Measurements from ENCODE around the gene HSPG2.
"Not testable (repeated sequence)": the region's sequence is repeated elsewhere in the genome, so short reads cannot be mapped to it uniquely, and the experiment has no call there.

Gene HSPG2

DNA sequence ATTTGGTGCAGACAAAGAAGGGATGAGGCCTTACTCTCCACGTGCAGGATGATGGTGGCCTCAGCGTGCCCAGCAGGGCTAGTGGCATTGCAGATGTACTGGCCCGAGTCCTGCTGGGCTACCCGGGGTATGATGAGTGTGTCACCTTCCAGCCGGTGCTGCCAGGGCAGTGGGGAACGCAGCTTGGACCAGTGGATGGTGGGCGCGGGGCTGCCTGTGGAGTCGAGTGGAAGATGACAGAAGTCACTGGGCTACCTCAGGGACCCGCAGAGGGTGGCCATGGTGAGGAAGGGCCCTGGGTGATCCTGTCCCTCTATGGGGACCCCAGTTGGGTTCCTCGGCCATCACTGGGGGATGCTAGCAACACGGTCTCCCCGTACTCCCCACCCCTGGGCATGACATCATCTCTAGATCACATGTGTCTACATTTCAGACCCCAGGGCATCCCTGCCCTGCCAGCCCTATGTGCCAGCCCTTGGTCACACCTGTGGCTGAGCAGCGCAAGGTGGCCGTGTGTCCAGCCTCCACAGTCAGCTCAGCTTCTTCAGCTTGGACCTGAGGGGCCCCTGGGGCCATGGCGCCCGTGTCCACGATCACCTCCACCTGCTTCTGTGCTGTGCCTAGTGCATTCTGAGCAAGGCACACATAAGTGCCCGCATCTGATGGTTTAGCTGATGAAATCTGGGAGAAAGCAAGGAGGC, 97.6 kb downstream of the HSPG2 start:
- DNase-seq = no peak

DNA sequence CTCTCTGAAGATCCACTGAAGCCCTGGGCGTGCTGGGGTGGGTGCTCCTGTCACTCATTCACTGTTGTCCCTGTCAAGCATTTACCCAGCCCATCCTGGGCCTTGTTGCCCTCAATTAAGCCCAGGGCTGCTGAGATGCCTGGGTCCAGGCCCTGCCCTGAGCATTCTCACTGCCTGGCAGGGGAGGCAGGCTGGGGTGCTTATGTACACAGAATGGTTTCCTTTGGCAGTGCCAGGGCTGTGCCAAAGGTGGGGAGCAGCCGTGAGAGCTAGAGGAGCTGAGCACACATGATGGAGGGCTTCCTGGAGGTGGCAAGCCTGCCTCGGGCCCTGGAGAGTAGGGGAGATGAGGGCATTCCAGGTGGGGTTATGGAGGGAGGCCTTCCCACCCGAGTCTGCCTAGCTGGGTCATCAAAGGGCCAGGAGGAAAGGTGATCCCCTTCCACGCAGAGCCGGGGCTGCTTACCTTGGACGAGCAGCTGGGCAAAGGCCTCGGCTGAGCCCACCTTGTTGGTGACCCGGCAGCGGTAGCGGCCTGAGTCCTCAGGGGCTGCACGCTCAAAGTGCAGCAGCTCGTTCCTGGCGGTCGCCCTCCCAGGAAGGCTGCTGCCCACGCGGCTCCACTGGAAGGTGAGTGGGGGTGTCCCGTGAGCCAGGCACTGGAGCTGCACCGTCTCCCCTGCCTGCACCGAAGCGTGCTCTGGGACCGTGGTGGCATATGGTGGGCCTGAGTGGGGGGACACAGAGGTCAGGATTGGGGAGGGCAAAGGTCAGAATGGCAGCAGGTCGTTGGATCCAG, 98.6 kb downstream of the HSPG2 start:
- no peak for DNase-seq

DNA sequence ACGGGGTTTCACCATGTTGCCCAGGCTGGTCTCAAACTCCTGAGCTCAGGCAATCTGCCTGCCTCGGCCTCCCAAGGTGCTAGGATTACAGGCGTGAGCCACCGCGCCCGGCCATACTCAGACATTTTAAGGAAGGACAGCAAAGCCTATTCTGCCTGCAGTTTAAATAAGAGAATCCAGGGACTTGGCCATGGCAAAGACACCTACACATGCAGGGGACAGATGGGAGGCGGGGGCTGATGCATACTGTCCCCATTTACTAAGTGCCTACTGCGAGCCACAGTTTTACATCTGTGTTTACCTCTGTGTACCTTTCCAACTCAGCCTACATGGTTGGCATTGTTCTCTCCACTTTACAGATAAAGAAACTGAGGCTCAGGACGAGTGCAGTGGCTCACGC, 99.6 kb downstream of the HSPG2 start:
- no peak for DNase-seq

DNA sequence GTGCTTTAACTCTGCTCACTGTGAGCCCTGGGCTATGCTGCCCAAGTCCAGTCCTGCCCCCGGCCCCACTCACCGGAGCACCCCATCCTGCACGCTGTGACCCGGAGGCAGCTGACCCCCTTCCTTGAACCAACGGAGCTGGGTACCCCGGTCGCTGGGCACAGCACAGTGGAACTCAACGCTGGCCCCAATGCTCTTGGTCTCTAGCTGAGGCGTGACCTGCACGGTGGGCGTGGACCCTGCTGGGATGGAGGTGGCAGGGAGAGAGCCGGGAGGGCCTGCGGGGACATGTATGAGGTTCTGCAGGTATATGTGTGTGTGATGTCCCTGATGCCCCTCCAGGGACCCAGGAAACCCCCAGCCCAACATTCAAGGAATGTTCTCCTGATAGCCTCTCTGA, 100.4 kb downstream of the HSPG2 start:
- DNase-seq = no peak

DNA sequence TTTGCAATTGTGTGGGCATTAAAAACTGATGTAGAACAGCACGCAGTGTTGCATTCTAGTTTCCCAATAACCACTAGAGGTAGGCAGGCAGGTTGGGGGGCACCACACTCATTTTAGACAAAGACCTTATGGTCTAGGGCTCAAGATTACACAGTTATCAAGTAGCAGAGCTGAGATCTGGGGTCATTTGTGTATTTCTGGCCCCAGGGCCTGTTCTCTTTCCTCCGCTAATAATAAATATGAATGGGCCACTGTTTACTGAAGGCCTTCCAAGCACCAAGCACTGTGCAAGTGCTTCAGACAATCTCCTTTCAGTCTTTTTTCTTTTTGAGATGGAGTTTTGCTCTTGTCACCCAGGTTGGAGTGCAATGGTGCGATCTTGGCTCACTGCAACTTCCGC, 101.1 kb downstream of the HSPG2 start:
- no peak for DNase-seq

DNA sequence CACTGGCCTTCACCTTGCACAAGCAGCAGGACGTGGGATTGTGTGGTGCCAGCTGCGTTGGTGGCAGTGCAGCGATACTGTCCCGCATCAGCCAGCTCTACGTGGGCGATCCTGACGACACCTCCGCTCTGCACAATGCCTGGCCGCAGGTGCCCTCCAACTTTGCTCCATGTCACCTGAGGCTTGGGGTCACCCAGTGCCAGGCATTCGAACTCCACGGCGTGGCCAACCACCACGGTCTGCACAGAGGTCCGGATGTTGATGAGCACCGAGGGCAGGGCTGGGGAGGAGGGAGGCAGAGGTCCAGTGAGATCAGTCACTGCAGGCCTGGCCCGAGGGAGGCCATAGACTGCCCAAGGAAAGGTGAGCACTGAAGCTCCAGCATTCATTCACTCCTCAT, 102.4 kb downstream of the HSPG2 start:
- no peak for DNase-seq

DNA sequence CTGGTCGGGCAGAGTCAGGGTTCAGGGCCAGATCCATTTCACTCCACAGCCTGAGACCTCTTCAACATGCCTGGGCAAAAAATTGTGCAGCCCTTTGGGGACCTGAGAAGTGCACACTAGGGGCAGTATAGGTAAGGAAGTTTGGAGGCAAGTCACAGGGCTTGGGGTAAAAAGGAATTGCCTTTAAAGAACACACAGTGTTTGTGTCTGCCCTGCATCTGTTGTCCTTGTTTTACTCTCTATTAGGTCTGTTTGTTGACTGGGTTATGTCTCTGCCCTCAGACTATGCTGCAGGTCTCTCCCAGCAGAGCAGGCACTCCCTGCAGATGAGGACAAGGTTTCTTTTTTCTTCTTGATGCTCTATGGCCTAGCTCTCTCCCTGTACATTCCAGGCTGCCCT, 103.0 kb downstream of the HSPG2 start:
- no peak for DNase-seq

DNA sequence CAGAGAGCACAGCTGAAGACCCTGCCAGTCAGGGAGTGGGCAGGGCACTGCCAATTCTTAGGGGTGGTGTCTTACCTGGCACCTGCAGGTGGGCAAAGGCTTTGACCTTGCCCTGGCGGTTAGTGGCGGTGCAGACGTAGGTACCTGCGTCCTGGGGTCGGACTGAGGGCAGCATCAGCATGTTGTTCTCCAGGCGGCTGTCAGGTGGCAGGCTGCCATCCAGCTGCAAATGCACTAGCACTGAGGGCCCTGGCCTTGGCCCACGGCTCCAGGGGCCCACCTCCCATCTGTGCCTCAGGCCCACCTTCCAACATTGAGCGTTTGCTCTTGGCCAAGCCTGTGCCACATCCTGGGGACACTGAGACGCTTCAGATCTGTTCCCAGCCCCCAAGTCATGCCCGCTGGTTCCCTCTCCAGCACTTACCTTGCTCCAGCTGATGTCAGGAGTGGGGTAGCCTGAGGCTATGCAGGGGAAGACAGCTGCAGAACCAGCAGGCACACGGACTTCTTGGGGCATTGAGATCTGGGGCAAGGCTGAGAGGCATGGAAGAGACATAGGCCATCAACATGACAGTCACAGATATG, 103.6 kb downstream of the HSPG2 start:
- DNase-seq = no peak

DNA sequence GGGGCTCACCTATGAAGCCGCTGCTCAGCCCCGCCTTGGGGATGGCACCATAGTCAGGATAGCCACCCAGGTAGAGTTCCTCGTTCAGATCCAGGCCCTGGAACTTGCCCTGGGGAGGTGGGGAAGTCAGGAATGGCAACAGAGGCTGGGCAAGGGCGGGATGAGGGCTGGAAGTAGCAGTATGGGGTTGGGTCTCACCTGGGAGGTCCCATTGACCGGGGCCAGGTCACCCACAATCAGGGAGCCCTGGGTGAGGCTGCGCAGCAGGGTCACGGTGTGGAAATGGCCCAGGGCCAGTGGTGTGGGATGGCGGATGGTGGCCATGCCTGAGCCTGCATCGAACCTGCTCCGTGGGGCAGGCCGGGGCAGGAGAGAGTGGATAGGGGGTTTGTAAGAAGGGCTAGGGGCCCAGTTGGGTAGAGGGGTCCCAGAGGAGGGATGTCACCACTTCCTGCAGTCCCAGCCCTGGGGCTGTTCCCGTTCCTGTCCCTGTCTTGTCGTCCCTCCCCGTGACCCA, 105.6 kb downstream of the HSPG2 start:
- no peak for DNase-seq

DNA sequence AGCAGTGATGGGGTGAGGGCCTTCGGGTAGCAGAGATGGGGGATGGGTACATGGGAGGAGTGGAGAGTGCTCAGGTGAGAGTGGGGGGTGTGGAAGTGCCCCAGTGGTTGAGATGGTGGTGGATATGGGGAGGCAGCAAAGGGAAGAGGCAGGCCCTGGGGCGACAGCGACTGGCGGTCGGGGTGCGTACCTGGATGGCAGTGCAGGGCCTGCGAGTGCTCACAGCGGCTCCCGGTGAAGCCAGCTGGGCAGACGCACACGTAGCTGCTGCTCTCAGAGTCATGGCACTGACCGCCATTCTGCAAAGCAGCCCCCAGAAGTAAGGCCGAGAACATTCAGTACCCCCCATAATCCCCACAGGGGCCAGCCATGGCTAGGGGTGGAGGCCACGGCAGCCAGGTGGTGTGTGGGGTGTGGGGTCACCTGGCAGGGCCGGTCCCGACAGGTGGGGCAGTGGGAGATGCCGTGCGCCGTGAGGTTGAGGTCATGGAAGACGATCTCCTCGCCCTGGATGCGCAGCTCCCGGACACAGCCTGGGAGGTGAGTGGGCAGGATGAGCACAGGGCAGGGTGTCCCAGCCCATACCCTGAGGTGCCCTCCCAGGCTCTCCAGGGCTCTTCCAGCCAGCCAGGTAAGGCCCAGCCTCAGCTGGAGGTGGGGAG, 106.2 kb downstream of the HSPG2 start:
- DNase-seq = no peak

DNA sequence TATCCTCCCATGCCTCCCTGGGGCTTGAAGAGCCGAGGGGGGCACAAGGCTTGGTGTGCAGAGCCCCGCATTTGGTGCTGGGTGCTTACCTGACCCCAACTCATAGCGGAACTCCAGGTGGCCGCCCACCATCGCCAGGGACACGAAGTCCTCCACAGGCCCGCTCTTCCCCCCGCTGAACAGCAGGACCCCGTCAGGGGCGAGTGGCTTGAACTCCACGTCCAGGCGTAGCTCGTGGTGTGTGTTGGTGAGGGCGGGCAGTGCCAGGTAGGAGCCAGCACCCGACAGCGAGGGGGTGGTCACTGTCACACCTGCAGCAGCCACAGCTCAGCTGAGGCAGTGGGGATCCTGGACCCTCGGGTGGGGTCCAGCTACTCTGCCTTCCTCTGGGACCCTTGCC, 107.8 kb downstream of the HSPG2 start:
- no peak for DNase-seq

DNA sequence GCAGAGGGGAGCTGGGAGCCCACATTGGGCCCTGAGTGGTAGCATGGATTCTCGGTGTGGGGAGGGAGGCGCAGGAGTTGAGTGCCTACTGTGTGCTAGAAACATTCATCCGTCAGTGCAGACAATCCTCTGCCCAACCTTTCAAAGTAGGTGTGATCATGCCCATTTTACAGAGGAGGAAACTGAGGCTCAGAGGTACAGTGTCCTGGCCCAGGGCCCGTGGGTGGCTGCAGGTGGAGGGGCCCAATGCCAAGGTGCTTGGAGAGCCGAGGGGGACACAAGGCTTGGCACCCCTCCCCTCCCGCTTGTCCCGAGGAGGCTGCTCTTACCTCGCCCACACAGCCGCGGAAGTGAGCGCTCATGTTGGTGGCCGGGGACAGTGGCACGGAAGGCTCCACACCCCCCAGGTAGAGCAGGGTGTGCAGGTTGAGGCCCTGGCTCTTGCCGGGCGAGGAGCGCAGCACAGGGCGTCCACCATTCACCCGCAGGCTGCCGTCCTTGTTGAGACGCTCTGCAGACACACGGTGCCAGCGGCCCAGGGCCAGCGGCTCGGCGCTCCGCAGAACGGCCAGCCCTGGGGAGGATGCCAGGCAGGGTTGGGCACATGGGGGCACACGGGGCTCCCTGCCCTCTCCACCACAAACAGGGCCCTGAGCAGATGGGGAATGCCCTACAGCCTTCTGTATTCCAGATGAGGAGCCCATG, 108.5 kb downstream of the HSPG2 start:
- DNase-seq = no peak

DNA sequence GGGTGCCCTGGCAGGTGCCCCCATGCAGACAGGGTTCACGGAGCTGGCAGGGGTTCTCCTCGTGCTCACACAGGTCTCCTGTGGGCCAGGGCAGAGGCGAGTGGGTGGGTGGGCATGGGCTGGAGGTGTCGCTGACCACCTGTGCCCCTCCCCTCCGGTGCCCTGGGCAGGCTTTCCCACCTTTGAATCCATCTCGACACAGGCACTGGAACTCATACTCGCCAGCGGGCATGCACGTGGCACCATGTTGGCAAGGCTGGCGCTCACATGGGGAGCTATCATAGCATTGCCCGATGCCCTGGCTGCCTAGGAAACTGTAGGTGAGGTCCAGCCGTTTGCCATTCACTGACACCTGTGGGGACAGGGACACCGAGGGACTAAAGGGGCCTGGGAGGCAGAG, 109.0 kb downstream of the HSPG2 start:
- no peak for DNase-seq

DNA sequence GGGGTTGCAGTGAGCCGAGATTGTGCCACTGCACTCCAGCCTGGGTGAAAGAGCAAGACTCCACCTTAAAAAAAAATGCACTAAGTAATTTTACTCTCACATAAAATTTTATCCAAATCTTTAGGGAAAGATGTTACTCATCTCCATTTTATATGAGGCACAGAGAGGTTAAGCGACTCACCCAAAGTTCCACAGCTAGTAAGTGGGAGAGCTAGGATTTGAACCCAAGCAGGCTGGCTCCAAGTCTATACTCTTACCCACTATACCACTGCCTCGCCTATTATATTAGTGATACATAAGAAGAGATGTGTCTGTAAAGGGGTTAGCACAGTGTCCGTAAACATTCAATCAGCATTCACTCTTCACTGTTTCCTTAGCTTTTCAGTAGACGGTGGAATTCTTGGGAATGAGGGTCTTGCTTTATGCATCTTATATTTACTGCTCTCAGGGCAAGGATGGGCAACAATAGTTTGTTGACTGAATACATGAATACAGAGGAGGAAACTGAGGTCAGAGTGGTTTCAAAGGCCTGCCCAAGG, 109.9 kb downstream of the HSPG2 start:
- DNase-seq = no peak

DNA sequence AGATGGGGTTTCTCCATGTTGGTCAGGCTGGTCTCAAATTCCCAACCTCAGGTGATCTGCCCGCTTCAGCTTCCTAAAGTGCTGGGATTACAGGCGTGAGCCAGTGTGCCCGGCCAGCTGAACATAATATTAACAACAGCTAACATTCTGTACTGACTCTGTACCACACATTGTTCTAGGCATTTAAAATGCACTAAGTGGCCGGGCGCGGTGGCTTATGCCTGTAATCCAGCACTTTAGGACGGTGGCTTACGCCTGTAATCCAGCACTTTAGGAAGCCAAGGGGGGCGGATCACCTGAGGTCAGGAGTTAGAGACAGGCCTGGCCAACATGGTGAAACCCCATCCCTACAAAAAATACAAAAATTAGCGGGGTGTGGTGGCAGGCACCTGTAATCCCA, 110.4 kb downstream of the HSPG2 start:
- not testable (repeated sequence) for DNase-seq

DNA sequence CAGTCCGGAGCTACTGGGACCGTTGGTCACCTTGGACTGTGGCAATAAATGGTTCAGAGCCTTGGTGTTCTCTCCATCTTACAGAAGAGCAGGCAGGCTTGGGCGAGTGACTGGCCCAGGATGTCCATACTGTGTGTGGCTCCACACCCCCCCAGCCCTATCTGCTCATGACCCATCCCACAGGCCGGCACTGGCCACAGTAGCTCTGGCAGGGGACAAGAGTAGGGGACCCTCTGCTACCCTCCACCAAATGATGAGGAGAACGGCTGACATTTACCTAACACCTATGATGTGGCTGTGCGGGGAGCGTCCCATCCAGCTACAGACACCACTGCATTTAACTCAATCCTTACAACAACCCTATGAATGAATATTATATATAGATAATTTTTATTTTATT, 111.7 kb downstream of the HSPG2 start:
- DNase-seq = no peak

DNA sequence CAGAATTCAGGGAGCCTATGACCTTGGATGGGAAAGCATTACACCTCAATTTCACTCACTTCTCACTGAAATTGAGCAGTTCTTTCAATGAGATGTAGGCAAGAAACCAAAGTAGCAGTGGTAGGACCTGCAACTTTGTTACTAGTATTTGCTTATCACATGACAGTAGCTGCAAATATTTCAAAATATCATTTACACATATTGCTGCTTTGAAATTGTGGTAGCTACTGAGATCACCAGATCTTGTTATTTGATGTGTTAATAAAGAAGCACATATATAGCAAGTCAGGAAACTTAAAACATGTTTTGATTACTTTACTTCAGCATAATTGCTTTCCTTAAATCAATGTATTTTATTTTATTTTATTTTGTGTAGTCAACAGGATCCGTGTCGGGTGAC, 112.2 kb downstream of the HSPG2 start:
- DNase-seq = no peak

DNA sequence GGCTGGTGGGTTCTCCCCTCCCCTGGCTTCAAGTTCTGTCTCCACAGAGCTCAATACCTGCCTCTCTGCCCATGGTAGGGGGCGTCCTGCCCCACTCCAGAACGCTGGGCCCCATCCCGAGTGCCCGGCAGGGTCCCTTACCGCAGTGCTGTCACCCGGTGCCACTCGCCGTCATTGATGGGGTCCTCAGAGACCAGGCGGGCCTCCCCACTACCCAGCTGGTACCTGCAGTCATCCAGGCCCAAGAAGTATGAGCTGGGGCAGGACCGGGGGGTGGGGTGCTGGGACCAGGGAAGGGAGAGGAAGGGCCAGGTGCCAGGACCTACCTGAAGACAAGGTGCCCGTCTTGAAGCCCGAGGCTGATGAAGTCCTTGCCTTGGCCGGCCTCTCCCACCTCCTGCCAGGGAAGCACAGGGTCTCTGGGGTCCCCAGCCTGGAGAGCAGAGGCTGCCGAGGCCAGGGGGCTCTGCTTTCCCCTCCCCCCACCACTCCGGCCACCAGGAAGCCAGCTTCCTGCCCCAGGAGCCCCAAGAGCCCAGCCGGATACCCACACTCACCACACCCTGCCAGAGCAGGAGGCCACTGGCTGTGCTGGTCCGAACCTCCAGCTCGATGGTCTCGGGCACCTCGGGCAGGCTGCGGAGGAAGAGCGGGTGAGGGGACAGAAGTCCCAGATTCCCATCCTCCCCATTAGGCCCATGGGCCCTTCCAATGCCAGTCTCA, 113.0 kb downstream of the HSPG2 start:
- DNase-seq = no peak

DNA sequence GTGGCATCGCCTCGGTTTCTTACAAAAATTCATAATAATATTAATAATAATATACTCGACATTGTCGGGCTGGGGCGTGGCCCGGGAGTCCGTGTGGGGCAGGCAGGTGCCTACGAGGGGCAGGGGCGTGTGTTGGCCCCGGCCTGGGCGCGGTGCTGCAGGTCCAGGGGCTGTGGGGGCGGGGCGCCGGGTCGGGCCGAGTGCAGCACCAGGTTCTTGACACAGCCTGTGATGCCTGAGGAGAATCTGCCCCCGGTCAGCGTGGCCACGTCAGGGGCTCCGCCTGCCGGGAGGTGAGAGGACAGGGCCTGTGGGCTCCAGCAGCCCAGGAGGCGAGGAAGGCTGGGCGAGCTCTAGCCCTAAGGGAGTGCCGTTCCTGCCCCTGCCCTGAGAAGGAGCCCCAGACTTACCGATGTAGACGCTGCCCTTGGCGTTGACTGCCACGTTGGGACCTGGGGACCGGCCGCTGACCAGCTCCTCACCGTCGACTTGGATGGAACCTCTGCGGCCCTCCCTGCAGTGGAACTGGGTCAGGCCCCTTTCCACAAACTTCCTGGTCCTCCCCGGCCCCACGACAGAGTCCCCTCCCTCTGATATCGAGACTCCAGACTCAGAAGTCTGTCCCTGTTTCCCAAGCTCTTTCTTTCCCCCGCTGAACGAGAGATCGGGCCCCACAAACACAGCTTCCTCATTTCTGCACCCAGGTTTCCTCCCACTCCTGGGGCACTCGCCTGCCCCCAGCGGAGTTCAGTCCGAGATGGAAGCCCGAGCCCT, 113.7 kb downstream of the HSPG2 start:
- no peak for DNase-seq

DNA sequence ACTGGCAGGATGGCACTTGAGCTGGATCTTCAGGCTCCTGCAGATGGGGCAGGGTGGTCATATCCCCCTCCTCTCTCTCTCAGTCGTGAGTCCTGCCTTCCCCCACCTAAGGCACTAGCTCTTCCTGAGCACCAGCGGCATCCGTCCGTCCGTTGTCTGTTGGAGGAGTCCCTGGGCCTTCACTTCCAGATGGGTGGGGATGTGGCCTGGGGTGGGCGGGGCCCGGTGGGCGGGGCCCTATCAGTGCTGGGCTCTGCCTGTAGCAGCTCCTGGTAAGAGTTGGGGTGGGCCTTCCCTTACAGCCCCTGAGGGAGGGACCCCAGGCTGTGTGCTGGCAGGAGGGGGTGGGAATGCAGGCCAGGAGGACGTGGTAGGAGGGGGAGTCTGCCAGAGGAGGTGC, 114.8 kb downstream of the HSPG2 start:
- no peak for DNase-seq

DNA sequence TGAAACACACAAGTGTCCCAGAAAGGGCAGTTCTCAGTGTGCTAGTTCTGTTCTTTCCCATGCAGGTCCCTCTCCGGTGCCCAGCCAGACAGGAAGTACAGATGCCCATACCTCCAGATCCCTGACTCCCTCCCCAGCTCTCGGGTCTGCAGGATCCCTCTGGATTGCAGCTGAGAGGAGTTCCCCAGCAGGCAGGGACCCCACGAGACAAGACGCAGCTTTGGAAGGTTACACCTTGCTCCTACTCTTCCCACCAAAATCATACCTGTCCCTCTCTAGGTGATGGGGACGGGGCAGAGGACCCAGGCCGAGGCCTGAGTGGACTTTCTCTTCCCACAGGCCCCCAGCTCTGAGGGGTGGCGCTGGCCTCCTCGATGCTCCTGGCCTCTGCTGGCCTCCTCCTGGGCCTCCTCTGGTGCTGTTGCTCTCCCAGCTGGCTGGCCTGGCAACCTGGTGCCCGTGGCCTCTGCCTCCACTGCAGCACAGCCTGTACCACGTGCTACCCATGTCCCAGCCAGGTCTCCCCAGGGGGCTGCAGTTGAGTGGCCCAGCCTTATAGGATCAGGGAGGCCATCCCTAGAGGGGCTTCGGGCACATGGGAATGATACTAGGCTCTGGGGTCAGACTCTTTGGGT, 115.6 kb downstream of the HSPG2 start:
- DNase-seq = no peak

Measured in NCI-H1436 (cell line).